Urinary bladder (tissue), 4 donors: ENCODE results near the gene RNF6. TPM values are rescaled to one million over a fixed set of nuclear protein-coding genes. Genes with fewer than 3 reads are reported as not detected.
A peak's percentile ranks its signal among the peaks of the same experiment; 100 is the strongest.

ENCODE experiments used
- DNase-seq: peaks from one replicate; pipeline ENCODE4 v3.0.0-alpha.2; 2015; ENCODE audit errors: extremely low spot score
- H3K27ac ChIP-seq: one replicate; pipeline ENCODE4 v1.5.1; 2013; ENCODE audit warnings: low read depth, mild to moderate bottlenecking, moderate library complexity
- H3K36me3 ChIP-seq: one replicate; pipeline ENCODE4 v1.6.1; 2013; ENCODE audit warnings: mild to moderate bottlenecking, moderate library complexity; ENCODE audit not compliant: insufficient read depth
- H3K4me1 ChIP-seq: one replicate; pipeline ENCODE4 v1.6.1; 2013; ENCODE audit warnings: mild to moderate bottlenecking, moderate library complexity; ENCODE audit not compliant: insufficient read depth
- H3K4me3 ChIP-seq: one replicate; pipeline ENCODE4 v1.5.1; 2013; ENCODE audit warnings: low read depth, low read length
- WGBS: extraction: QIAGEN DNeasy Blood & Tissue Kit; methylation state at CpG from one replicate; pipeline ENCODE4 v1.1.7; 2013; 5-methylcytosine and 5-hydroxymethylcytosine counted together
- polyA plus RNA-seq: library from polyadenylated mRNA; stranded (reverse); fragments of 200-250 nt; gene quantifications from one replicate; pipeline ENCODE4 v1.2.3, GENCODE V29; 2013
- total RNA-seq: library from RNA; depleted of rRNA; stranded (reverse); fragments of >200 nt; gene quantifications from one replicate; pipeline ENCODE4 v1.2.3, GENCODE V29; 2014
- donor health status: healthy with polysubstance abuse.
- donor health status: healthy.

The RNF6 gene
- total and polyA plus RNA-seq, 2 donors: 19.5 to 32.4 TPM

DNA sequence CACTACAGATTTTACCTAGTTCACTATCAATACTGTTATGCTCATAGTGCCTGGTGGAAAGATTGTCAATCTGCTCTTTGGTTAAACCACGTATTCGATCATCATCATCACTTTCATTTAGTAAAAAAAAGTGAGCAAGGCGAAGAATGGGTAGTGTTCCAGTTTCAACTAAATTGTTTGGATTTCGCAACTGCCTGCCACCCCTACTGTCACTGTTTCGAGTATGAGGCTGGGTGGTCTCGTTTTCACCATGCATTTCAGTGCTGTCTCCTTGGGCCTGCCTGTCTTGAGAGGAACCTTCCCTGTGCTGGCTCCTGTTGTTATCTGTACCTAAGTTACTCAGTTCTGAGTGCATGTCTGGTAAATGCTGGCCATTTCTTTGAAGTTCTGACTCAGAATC lies 8.1 kb downstream of the RNF6 start:
- Histone ChIP-seq H3K4me1 (no peaks in the 10 kb centered on the region), H3K4me3 (no peak overlapping the region), H3K36me3 (peaks cover 17% of the 10 kb centered on the region), H3K27ac (no peak overlapping the region)
- no peak for DNase-seq
- 94% methylated on average over 6 of the region's 6 CpGs for WGBS

DNA sequence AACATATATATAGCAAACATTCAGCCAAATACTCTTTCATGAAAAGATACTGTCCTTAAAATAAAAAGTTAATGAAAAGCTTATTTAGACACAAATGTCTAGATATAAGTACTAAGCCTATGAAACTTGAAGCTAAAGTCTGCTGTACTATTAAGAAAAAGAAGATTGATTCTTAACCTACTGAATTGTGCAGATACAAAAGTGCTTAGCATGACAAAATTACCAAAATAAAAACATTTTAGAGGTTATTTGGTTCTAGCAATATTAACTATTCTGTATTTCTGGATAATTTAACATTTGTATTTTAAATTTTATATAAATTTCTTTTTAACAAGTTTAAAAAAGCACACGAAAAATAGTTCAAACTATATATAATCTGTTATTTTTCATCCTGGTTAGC lies 8.8 kb downstream of the RNF6 start:
- H3K4me1 ChIP-seq: no peaks in the 10 kb centered on the region
- WGBS: 89% methylated on average over 1 of the region's 1 CpG

DNA sequence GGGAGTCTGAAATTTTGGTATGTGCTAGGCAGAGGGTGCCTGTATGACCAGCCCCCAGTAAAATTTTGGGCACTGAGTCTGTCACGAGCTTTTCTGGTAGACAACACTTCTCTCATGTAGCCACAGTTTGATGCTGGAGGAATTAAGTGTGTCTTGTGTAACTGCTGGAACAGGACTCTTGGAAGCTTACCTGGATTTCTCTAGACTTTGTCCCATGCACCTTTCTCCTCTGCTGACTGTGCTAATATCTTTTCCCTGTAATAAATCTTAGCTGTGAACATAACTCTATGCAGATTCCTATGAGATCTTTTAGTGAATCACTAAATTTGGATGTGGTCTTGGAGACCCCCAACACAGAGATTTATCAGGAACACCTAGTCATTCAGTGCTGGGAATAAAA lies 13.8 kb downstream of the RNF6 start:
- Histone ChIP-seq H3K4me1 (no peaks in the 10 kb centered on the region), H3K27ac (no peak overlapping the region), H3K4me3 (no peak overlapping the region), H3K36me3 (peaks cover 2% of the 10 kb centered on the region)
- WGBS: 96% methylated on average over 1 of the region's 1 CpG
- DNase-seq: no peak

More for the DNA sequence above, 8.8 kb downstream of the RNF6 start:
- Histone ChIP-seq H3K36me3 (peaks cover 17% of the 10 kb centered on the region), H3K27ac (no peak overlapping the region), H3K4me3 (no peak overlapping the region)
- DNase-seq: no peak

DNA sequence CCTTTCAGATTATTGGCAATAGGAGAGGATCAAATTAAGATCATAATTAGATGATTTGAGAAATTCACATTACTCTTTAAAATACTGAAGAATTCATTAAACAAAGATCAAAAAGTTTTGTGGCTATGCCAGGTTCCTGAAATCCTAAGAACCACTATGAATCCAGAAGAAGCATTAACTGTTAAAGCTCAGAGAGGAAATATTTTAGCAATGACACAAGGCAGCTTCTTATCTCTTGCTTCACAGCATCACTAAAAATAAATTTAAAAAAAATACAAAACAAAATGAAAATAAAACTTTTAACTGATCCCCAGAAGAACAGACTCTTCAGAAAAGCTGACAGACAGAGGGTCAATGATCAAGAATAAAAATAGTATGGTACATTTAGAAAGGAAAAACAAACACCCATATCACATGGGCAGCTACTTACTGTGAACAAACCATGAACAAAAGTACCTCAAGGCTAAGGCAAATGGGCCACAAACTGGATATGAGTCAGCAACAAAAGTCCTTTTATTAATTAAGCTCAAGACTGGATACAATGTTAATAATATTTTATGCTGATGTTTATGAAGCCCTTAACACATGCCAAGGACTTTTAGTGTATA lies 19.6 kb downstream of the RNF6 start:
- no peak overlapping the region for H3K4me3 ChIP-seq
- no peak overlapping the region for H3K27ac ChIP-seq
- no peaks in the 10 kb centered on the region for H3K4me1 ChIP-seq
- H3K36me3 ChIP-seq: no peaks in the 10 kb centered on the region
- no peak for DNase-seq

DNA sequence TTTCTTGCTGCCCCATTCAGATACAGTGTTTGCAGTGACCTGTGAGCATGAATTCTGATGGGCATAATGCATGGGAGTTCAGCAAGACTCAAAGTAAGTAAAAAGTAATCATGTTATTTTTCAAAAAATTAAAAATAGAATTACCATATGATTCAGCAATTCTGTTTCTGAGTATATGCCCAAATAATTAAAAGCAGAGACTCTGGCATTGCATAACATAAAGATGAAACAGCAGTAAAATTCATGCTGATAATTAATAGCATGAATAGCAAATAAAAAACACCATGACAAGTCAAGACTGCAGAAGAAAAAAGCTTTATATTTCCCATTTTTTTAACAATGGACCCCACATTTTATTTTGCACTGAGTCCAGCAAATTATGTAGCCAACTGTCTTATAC lies 21.3 kb downstream of the RNF6 start:
- H3K4me1 ChIP-seq: no peaks in the 10 kb centered on the region
- H3K36me3 ChIP-seq: no peaks in the 10 kb centered on the region
- no peak overlapping the region for H3K27ac ChIP-seq
- DNase-seq: no peak
- no peak overlapping the region for H3K4me3 ChIP-seq

DNA sequence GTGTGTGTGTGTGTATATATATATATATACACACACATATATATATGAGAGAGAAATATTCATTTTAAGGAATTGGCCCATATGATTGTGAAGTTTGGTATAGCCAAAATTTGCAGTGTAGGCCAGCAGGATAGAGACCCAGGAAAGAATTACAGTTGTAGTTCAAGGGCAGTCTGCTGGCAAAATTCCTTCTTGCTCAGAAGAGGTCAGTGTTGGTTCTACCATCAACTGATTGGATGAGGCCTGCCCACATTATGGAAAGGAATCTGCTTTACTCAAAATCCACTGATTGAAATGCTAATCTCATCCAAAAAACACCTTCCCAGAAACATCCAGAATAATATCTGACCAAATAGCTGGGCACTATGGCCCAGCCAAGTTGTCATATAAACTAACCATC lies 24.0 kb downstream of the RNF6 start:
- Histone ChIP-seq H3K36me3 (peaks cover 1% of the 10 kb centered on the region), H3K4me3 (no peak overlapping the region), H3K4me1 (no peaks in the 10 kb centered on the region), H3K27ac (no peak overlapping the region)
- DNase-seq: no peak

DNA sequence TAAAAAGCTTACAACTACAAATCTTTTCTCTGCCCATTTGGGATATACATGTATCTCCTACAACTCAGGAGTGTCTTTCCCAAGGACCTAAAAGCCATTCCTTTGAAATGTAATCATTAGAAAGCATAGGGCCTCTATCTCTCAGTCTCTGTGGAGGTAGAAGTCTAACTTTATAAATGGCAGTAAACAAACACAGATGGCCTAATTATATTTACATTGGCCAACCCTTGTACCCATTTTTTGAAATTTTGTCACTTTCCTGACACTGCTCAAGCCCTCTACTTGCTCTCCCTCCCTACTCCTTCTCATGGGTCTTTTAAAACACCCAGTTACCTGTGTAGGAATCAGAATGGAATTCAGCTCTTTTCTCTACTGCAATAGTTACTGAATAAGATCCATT lies 24.8 kb downstream of the RNF6 start:
- Histone ChIP-seq H3K4me1 (no peaks in the 10 kb centered on the region), H3K4me3 (no peak overlapping the region), H3K27ac (no peak overlapping the region), H3K36me3 (peaks cover 1% of the 10 kb centered on the region)
- DNase-seq: no peak

DNA sequence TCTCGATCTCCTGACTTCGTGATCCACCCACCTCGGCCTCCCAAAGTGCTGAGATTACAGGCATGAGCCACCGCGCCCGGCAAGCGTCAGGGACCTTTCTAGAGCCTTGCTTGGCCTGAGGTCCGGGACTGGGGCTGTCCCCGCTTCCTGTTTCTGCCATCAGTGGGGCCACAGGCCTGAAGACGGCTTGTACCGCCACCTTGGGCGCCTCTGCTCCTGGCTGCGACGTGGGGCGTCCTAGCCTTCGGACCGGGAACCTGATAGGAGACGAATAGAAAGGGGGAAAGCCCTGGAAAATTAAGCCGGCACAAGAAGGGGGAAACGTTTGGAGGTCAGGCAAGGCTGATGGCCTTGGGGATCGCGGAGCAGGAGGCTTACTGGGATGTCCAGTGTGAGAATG lies 35.1 kb downstream of the RNF6 start:
- Histone ChIP-seq H3K4me3 (peak overlapping the region; percentile 36), H3K4me1 (no peaks in the 10 kb centered on the region), H3K27ac (no peak overlapping the region), H3K36me3 (no peaks in the 10 kb centered on the region)
- 58% methylated on average over 22 of the region's 22 CpGs for WGBS
- DNase-seq: no peak

DNA sequence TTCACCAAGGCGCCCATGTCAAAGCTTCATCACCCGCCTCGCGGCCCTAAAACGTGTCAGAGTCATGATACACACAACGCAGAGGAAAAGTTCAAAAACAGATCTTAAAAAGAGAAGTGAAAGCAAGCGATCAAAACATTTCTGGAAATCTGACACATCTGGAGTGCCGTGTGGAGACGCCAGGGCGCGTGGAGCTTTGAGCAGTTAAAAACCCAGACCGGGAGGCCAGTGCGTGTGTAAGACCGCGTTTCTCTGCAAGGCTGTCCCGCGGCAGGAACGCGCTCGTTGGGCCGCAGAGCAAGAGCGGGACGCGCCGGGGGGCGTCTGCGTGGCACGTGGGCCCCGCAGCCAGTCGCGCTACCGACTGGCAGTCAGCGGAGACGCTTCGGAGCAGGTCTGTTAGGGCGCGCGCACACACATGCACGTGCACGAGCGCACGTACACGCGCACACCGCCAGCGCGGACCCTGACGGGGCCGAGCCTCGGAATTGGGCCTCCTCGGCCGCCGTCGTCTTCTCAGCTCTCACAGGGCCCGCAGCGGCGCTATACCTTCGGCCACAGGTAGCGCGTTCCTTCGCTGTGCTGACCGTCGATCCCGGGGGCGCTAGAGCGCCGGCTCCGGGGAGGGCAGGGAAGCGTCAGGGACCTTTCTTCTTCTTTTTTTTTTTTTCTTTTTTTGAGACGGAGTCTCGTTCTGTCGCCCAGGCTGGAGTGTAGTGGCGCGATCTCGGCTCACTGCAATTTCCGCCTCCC lies 35.8 kb downstream of the RNF6 start:
- Histone ChIP-seq H3K27ac (peak overlapping the region; percentile 24), H3K4me3 (peak overlapping the region; percentile 54), H3K36me3 (no peaks in the 10 kb centered on the region), H3K4me1 (no peaks in the 10 kb centered on the region)
- WGBS: under 1% methylated on average over 76 of the region's 76 CpGs
- peak; percentile 59 for DNase-seq

DNA sequence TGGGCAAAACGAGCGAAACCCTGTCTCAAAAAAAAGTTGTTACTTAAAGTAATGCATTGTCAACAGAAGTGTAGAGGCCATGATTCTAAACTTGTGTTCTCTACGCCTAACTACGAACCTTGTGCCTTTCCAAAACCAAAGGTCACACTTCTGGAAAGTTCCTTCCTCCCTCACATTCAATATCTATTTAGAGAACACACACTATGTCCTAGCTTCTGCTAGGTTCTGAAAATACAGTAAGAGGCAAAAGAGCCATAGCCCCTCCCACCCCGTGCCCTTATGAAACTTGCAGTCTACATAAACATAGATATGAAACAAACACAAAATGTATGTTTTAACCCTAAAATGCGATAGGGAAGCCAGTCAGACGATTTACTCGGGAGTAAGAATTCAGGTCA lies 36.4 kb downstream of the RNF6 start:
- Histone ChIP-seq H3K36me3 (no peaks in the 10 kb centered on the region), H3K4me1 (no peaks in the 10 kb centered on the region), H3K27ac (no peak overlapping the region), H3K4me3 (peak overlapping the region; percentile 54)
- 38% methylated on average over 8 of the region's 8 CpGs for WGBS
- DNase-seq: no peak

DNA sequence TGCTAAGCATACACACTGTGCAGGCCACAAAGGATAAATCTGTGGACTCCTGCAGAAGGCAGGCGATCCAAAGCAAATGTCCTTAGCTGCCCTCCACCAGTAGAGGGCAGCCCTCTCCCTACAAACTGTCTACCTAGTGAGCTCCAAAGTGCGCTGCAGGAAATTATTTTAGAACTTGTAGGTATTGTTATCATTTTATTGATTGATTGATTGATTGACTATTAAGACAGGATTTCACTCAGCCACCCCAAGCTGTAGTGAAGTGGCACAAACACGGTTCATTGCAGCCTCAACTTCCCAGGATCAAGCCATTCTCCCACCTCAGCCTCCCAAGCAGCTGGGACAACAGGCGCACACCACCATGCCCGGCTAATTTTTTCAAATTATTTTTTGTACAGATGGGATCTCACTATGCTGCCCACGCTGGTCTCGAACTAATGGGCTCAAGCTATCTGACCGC lies 37.3 kb downstream of the RNF6 start:
- WGBS: 56% methylated on average over 8 of the region's 8 CpGs
- Histone ChIP-seq H3K27ac (no peak overlapping the region), H3K36me3 (no peaks in the 10 kb centered on the region), H3K4me1 (no peaks in the 10 kb centered on the region), H3K4me3 (no peak overlapping the region)
- peak; percentile 2 for DNase-seq

DNA sequence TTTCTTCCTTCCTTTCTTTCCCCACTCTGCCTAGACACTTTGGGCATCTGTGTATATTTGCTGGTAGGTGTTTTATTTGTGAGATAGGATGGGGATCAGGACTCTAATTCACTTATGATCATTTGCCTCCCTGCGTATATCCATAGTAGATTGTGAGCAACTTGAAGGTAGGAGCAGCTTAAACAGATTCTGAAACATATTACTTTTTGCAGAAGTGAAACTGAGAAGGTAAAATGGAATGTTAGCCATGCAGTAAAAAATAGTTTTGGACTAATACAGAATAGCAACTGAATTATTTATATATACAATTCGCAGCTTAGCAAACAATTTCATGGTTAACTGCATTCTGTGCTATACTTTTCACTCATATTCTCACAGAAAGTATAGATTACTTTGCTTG lies 38.7 kb downstream of the RNF6 start:
- no peak overlapping the region for H3K27ac ChIP-seq
- no peak for DNase-seq
- H3K36me3 ChIP-seq: no peaks in the 10 kb centered on the region
- WGBS: 83% methylated on average over 2 of the region's 2 CpGs
- no peak overlapping the region for H3K4me3 ChIP-seq
- H3K4me1 ChIP-seq: no peaks in the 10 kb centered on the region

DNA sequence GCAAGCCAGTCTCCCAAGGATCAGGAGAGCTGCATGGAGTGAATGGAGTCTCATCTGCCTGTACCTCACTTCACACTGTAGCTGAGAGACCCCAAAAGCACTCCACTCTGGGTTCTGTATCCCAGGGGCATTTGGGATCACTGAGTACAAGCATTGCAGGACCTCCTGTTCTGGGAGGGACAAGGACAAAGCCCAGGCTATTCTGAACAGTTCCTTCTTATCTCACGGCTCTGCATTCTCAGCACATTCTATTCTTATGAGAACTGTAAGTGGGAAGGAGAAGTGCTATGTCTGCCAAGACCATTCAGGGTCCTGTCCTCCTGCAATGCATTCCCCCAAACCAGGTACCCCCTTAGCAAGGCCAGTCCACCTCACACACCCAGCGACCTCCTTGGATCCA lies 42.8 kb downstream of the RNF6 start:
- H3K4me3 ChIP-seq: no peak overlapping the region
- no peak overlapping the region for H3K27ac ChIP-seq
- no peak for DNase-seq
- 60% methylated on average over 2 of the region's 2 CpGs for WGBS
- no peaks in the 10 kb centered on the region for H3K4me1 ChIP-seq
- H3K36me3 ChIP-seq: no peaks in the 10 kb centered on the region

DNA sequence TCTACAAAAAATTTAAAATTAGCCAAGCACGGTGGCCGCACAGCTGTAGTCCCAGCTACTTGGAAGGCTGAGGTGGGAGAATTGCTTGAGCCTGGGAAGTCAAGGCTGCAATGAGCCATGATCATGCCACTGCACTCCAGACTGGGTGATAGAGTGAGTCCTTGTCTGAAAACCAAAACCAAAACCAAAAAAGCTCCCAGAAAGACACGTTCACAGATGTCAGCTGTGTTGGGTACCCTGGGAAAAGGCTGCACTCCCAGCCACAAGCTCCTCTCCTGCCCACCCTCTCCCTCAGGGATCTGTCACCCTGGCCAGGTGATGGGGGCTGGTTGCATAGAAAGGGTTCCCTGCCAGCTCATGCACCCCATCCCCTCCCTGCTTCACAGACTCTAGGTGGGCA lies 53.3 kb downstream of the RNF6 start:
- Histone ChIP-seq H3K4me3 (no peak overlapping the region), H3K4me1 (no peaks in the 10 kb centered on the region), H3K27ac (no peak overlapping the region), H3K36me3 (no peaks in the 10 kb centered on the region)
- WGBS: 84% methylated on average over 3 of the region's 3 CpGs
- DNase-seq: no peak
